Mucosa of descending colon (tissue), 3 donors: ENCODE data around the gene PPARD. TPM values are rescaled to one million over a fixed set of nuclear protein-coding genes. Genes with fewer than 3 reads are reported as not detected.
"Not testable (repeated sequence)": the region's sequence is repeated elsewhere in the genome, so short reads cannot be mapped to it uniquely, and the experiment has no call there.

ENCODE experiments used
- ATAC-seq: fragments of 200-7000 bp; cut with Tn5 transposase; one replicate; pipeline ENCODE4 v1.9.1; 2020; ENCODE audit warnings: mild to moderate bottlenecking, moderate library complexity
- DNase-seq, 3 donors: peaks; one replicate each; pipeline ENCODE4 v3.0.0-alpha.2; 2020
- H3K36me3 ChIP-seq: fragments of 200-600 bp; one replicate; pipeline ENCODE4 v1.8.0; 2021; ENCODE audit warnings: low read depth, mild to moderate bottlenecking
- H3K4me1 ChIP-seq: fragments of 200-600 bp; one replicate; pipeline ENCODE4 v1.8.0; 2021; ENCODE audit warnings: low read depth, mild to moderate bottlenecking
- H3K4me3 ChIP-seq: fragments of 200-600 bp; one replicate; pipeline ENCODE4 v1.8.0; 2021; ENCODE audit warnings: mild to moderate bottlenecking
- H3K9me3 ChIP-seq: fragments of 200-600 bp; one replicate; pipeline ENCODE4 v1.8.0; 2021; ENCODE audit warnings: mild to moderate bottlenecking
- intact Hi-C, 2 donors: fragments of 100-400 bp; cut with DNase I in 1 of 2; cut with micrococcal nuclease in 1 of 2; formaldehyde crosslinking; loops; one replicate each; pipeline versions ENCODE4 v1.11.0 to v1.11.1; 2022; cut with DNase I, micrococcal nuclease
- total RNA-seq, 3 donors: library from RNA; stranded (reverse); fragmentation: NEBNext Ultra II Directional in 2 of 3; extraction: Animal tissue kit (Norgen Biotek cat#: 25700) in 2 of 3; gene quantifications; one replicate each; pipeline versions ENCODE4 v1.2.1 to v1.2.4, GENCODE V29; 2021 to 2023
- TF ChIP-seq, protein P1 (sequence below): fragments of 200-600 bp; IDR thresholded peaks from one replicate; pipeline ENCODE4 v1.8.0; 2022; ENCODE audit warnings: antibody characterized with exemption, mild to moderate bottlenecking
- donor health status: DM: no; HTN: no; CAD: no; lungs with moderate emphysema.
- donor health status: DM: no; HTN: no; CAD: no.
- donor health status: DM: no; HTN: yes; CAD: no.

PPARD gene
- total RNA-seq, 3 donors from 2014 or later: 44.4 to 66.7 (median 65.6) TPM

DNA sequence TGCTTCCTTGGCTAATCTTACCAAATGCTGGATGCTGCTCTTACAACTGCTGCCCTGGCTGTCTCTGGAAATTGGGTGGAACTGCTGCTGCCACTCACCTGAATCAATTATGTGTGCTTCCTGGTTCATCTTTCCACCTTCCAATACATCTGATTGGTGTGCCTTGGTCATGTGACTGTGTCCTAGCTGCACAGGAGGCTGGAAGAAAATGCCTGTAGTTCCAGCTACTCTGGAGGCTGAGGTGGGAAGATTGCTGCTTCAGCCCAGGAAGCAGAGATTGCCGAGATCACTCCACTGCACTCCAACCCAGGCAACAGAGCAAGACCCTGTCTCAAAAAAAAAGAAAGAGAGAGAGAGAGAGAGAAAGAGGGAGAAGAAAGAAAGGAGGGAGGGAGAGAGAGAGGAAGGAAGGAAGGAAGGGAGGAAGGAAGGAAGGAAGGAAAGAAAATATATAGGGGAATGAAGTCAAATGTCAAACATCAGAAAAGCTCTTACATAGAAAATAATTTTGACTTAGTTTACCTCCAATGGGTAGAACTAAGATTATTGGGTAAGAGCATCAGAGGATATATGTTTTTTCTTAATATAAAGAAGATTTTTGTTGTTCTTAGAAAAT lies 14.1 kb upstream of the PPARD start:
- peak; percentile 48 for ATAC-seq
- intact Hi-C loops: no loop called here
- TF ChIP-seq, protein P1, sequence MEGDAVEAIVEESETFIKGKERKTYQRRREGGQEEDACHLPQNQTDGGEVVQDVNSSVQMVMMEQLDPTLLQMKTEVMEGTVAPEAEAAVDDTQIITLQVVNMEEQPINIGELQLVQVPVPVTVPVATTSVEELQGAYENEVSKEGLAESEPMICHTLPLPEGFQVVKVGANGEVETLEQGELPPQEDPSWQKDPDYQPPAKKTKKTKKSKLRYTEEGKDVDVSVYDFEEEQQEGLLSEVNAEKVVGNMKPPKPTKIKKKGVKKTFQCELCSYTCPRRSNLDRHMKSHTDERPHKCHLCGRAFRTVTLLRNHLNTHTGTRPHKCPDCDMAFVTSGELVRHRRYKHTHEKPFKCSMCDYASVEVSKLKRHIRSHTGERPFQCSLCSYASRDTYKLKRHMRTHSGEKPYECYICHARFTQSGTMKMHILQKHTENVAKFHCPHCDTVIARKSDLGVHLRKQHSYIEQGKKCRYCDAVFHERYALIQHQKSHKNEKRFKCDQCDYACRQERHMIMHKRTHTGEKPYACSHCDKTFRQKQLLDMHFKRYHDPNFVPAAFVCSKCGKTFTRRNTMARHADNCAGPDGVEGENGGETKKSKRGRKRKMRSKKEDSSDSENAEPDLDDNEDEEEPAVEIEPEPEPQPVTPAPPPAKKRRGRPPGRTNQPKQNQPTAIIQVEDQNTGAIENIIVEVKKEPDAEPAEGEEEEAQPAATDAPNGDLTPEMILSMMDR: no peak
- DNase-seq: no peak
- no peaks in the 10 kb centered on the region for H3K36me3 ChIP-seq
- no peaks in the 10 kb centered on the region for H3K9me3 ChIP-seq
- no peak overlapping the region for H3K4me3 ChIP-seq
- H3K4me1 ChIP-seq: peaks cover 5% of the 10 kb centered on the region

DNA sequence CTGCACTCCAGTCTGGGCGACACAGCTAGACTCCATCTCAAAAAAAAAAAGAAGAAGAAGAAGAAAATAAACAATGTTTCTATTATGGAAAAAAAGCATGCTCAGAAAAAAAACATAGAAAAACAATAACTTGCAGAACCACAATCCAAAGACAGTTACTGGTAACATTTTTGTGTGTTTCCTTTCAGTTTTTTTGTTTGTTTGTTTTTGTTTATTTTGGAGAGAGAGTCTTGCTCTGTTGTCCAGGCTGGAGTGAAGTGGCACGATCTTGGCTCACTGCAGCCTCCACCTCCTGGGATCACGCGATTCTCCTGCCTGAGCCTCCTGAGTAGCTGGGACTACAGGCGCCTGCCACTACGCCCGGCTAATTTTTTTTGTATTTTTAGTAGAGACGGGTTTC lies 13.4 kb upstream of the PPARD start:
- H3K36me3 ChIP-seq, ATAC-seq, H3K4me3 ChIP-seq, H3K9me3 ChIP-seq, DNase-seq, H3K4me1 ChIP-seq, intact Hi-C loops: not testable (repeated sequence)

- H3K9me3 ChIP-seq: no peaks in the 10 kb centered on the region
- no peak for DNase-seq
- H3K4me1 ChIP-seq: peaks cover 5% of the 10 kb centered on the region
- ATAC-seq: no peak
- intact Hi-C loops: no loop called here
- H3K36me3 ChIP-seq: no peaks in the 10 kb centered on the region
- TF ChIP-seq, protein P1: no peak
- H3K4me3 ChIP-seq: no peak overlapping the region
These were observed 11.7 kb upstream of the PPARD start for GRCh38 chr6:35330541-35331119.

GRCh38 chr6:35332074-35332887 lies 10.1 kb upstream of the PPARD start:
- TF ChIP-seq, protein P1: peak; percentile 44
- ATAC-seq (peak; percentile 93), DNase-seq (peak; percentile 86 to 89 (median 86))
- H3K9me3 ChIP-seq, intact Hi-C loops, H3K4me1 ChIP-seq, H3K4me3 ChIP-seq, H3K36me3 ChIP-seq: not testable (repeated sequence)

DNA sequence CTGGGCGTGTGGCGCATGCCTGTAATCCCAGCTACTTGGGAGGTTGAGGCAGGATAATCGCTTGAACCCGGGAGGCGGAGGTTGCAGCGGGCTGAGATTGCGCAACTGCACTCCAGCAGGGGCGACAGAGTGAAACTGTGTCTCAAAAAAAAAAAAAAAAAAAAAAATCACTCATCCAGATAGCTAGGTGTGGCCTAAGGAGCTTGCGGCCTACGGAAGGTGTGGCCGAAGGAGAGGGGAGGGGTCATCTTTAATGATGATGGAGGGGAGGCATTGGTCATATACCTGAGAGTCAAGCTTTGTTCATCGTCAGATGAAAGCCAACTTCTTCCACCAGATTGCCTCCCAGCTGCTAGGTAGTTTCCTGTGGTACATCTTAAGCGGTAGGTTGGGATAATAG lies 801 bp upstream of the PPARD start:
- DNase-seq: no peak
- H3K4me3 ChIP-seq: no peak overlapping the region
- no peaks in the 10 kb centered on the region for H3K9me3 ChIP-seq
- ATAC-seq: no peak
- H3K36me3 ChIP-seq: no peaks in the 10 kb centered on the region
- intact Hi-C loops: loop anchor here (5.0 kb wide), 1 partner anchor 106 kb away; no protein-coding TSS in a partner anchor
- TF ChIP-seq, protein P1: no peak
- H3K4me1 ChIP-seq: peaks cover 24% of the 10 kb centered on the region
